GM23338 (cell line): ENCODE results near the gene ZFYVE26. TPM values are rescaled to one million over a fixed set of nuclear protein-coding genes. Genes with fewer than 3 reads are reported as not detected.

Experiments
- ATAC-seq: fragments of 200-7000 bp; cut with Tn5 transposase; 3 replicates; pipeline ENCODE4 v1.9.1; 2020
- DNase-seq: peaks from one replicate; pipeline ENCODE4 v3.0.0-alpha.2; 2015; ENCODE audit warnings: low spot score
- H2AFZ ChIP-seq: fragments of 200-600 bp; sonication (generic); 2 replicates; pipeline ENCODE4 v1.8.0; 2016; ENCODE audit warnings: antibody characterized with exemption, mild to moderate bottlenecking, moderate library complexity
- H3F3A ChIP-seq: fragments of 200-600 bp; sonication (generic); replicated peaks from 2 replicates; pipeline ENCODE4 v1.8.0; 2017; ENCODE audit warnings: antibody characterized with exemption, mixed run types, low read depth
- H3K27ac ChIP-seq: fragments of 200-600 bp; sonication (generic); 2 replicates; pipeline ENCODE4 v1.6.1; 2016; ENCODE audit warnings: low read depth
- H3K27me3 ChIP-seq: fragments of 200-600 bp; sonication (generic); 2 replicates; pipeline ENCODE4 v1.8.0; 2016; ENCODE audit warnings: mild to moderate bottlenecking, mixed run types, moderate library complexity; ENCODE audit not compliant: insufficient read depth
- H3K36me3 ChIP-seq: fragments of 200-600 bp; sonication (generic); 2 replicates; pipeline ENCODE4 v1.8.0; 2016; ENCODE audit warnings: mild to moderate bottlenecking; ENCODE audit not compliant: insufficient read depth
- H3K4me1 ChIP-seq: fragments of 200-600 bp; sonication (generic); 2 replicates; pipeline ENCODE4 v1.8.0; 2016; ENCODE audit warnings: mild to moderate bottlenecking, moderate library complexity; ENCODE audit not compliant: insufficient read depth
- H3K4me2 ChIP-seq: fragments of 200-600 bp; sonication (generic); 2 replicates; pipeline ENCODE4 v1.7.1; 2017; ENCODE audit warnings: mixed run types
- H3K4me3 ChIP-seq: fragments of 200-600 bp; sonication (generic); 2 replicates; pipeline ENCODE4 v1.6.1; 2016; ENCODE audit warnings: mixed run types
- H3K79me2 ChIP-seq: fragments of 200-600 bp; sonication (generic); replicated peaks from 2 replicates; pipeline ENCODE4 v1.8.0; 2017; ENCODE audit warnings: mild to moderate bottlenecking; ENCODE audit not compliant: insufficient read depth
- H3K9me2 ChIP-seq: fragments of 200-600 bp; sonication (generic); 2 replicates; pipeline ENCODE4 v1.8.0; 2017; ENCODE audit not compliant: insufficient read depth
- H4K20me1 ChIP-seq: fragments of 200-600 bp; sonication (generic); replicated peaks from 2 replicates; pipeline ENCODE4 v1.8.0; 2017; ENCODE audit warnings: mild to moderate bottlenecking; ENCODE audit not compliant: insufficient read depth
- H3K27ac Mint-ChIP-seq: 2 replicates; pipeline ENCODE4 v1.8.0; 2020; ENCODE audit warnings: inconsistent platforms, mild to moderate bottlenecking, moderate library complexity, mixed read lengths
- H3K27me3 Mint-ChIP-seq: 3 replicates; pipeline ENCODE4 v1.8.0; 2022; ENCODE audit warnings: low read depth, mild to moderate bottlenecking, moderate library complexity, mixed read lengths, inconsistent platforms; ENCODE audit not compliant: insufficient read depth, poor library complexity
- H3K36me3 Mint-ChIP-seq: 3 replicates; pipeline ENCODE4 v1.8.0; 2021; ENCODE audit warnings: low read depth, mild to moderate bottlenecking, inconsistent platforms, moderate library complexity, mixed read lengths
- H3K4me1 Mint-ChIP-seq: 3 replicates; pipeline ENCODE4 v1.8.0; 2020; ENCODE audit warnings: mild to moderate bottlenecking, inconsistent platforms, mixed read lengths
- H3K4me3 Mint-ChIP-seq: 3 replicates; pipeline ENCODE4 v1.8.0; 2021; ENCODE audit warnings: moderate library complexity, mild to moderate bottlenecking, inconsistent platforms, mixed read lengths
- H3K9me3 Mint-ChIP-seq: 3 replicates; pipeline ENCODE4 v1.8.0; 2020; ENCODE audit warnings: moderate library complexity, mild to moderate bottlenecking, inconsistent platforms, mixed read lengths
- CREB1 ChIP-seq: fragments of 250-450 bp; sonication (Bioruptor Pico); IDR thresholded peaks from 2 replicates; pipeline ENCODE4 v1.5.0; 2020; ENCODE audit warnings: low read depth, mild to moderate bottlenecking, moderate library complexity
- EZH2 ChIP-seq: fragments of 200-600 bp; sonication (generic); IDR thresholded peaks from one replicate; pipeline ENCODE4 v1.8.0; 2017; ENCODE audit warnings: antibody characterized with exemption, mild to moderate bottlenecking, low read depth; ENCODE audit not compliant: unreplicated experiment
- EZH2phosphoT487 ChIP-seq: fragments of 200-600 bp; sonication (generic); IDR thresholded peaks from one replicate; pipeline ENCODE4 v1.8.1; 2018; ENCODE audit warnings: antibody characterized with exemption; ENCODE audit not compliant: unreplicated experiment
- JUNB ChIP-seq: IDR thresholded peaks from one replicate; pipeline ENCODE4 v1.6.1; 2016; ENCODE audit warnings: antibody characterized with exemption; ENCODE audit not compliant: unreplicated experiment
- NANOG ChIP-seq: IDR thresholded peaks from 2 replicates; pipeline ENCODE4 v1.6.1; 2016; ENCODE audit warnings: antibody characterized with exemption, borderline replicate concordance
- POLR2AphosphoS5 ChIP-seq: IDR thresholded peaks from 2 replicates; pipeline ENCODE4 v1.6.1; 2016; ENCODE audit warnings: antibody characterized with exemption, low read depth
- STAT1 ChIP-seq: IDR thresholded peaks from one replicate; pipeline ENCODE4 v1.6.1; 2016; ENCODE audit warnings: antibody characterized with exemption; ENCODE audit not compliant: unreplicated experiment
- ZNF114 ChIP-seq: fragments of 250-450 bp; sonication (Bioruptor Pico); IDR thresholded peaks from 2 replicates; pipeline ENCODE4 v1.5.0; 2020; ENCODE audit warnings: mild to moderate bottlenecking, moderate library complexity
- ZNF331 ChIP-seq: fragments of 250-450 bp; sonication (Bioruptor Pico); IDR thresholded peaks from 2 replicates; pipeline ENCODE4 v1.5.0; 2020; ENCODE audit warnings: low read depth, mild to moderate bottlenecking, moderate library complexity
- polyA plus RNA-seq: library from polyadenylated mRNA; unstranded; fragments of >200 nt; fragmentation: Nextera tagmentation; extraction: Ambion mirVana; gene quantifications from 2 replicates; pipeline ENCODE4 v1.2.1, GENCODE V29; 2016
- total RNA-seq: library from RNA; depleted of rRNA; stranded (reverse); fragments of >200 nt; shearing (Covaris generic); gene quantifications from 2 replicates; pipeline ENCODE4 v1.2.3, GENCODE V29; 2014
- TF ChIP-seq, protein P1 (sequence below): IDR thresholded peaks from one replicate; pipeline ENCODE4 v1.6.1; 2018; ENCODE audit warnings: antibody characterized with exemption; ENCODE audit not compliant: unreplicated experiment
- TF ChIP-seq, protein P2 (sequence below): IDR thresholded peaks from 2 replicates; pipeline ENCODE4 v1.6.1; 2016; ENCODE audit warnings: antibody characterized with exemption
- TF ChIP-seq, protein P3 (sequence below): fragments of 250-450 bp; sonication (Bioruptor Pico); IDR thresholded peaks from 2 replicates; pipeline ENCODE4 v1.5.0; 2020; ENCODE audit warnings: mild to moderate bottlenecking, moderate library complexity
- TF ChIP-seq, protein P4 (sequence below), 2 experiments: fragments of 200-600 bp in 1 of 2; sonication (generic) in 1 of 2; conservative IDR thresholded peaks; 2 replicates each; pipeline versions ENCODE4 v1.5.1 to v1.6.1; 2016 to 2017; ENCODE audit warnings: antibody characterized with exemption in 2 of 2, low read depth in 2 of 2, mild to moderate bottlenecking in 2 of 2, moderate library complexity in 1 of 2

ZFYVE26 gene
- total and polyA plus RNA-seq, 2 experiments from 2014 or later, result 5.6 to 36.0 TPM

DNA sequence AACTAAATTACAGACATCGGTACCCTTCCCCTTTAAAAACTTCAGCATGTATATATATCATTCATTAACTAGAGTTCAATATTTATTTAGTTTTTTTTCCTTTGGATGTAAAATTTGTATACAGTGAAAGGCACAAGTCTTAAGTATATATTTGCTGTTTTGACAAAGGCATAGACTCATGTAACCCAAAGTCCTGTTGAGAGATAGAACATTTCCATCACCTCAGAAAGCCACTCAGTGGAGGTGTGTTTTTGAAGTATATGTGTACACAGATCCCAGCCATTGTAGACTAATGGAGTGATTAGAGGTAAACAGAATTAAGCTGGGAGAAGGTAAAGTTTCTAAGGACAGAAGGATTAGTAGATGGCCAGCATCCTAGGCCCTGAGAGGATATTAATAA is 99.3 kb downstream of the ZFYVE26 start:
- Mint-ChIP-seq H3K4me1 (no peaks in the 10 kb centered on the region; the same call in 2 of the 3 replicates), H3K9me3 (peaks cover 9% of the 10 kb centered on the region), H3K27ac (no peak overlapping the region), H3K27me3 (no peaks in the 10 kb centered on the region), H3K4me3 (no peak overlapping the region), H3K36me3 (no peaks in the 10 kb centered on the region)
- no peaks in the 10 kb centered on the region for H4K20me1 ChIP-seq
- ATAC-seq (no peak), DNase-seq (no peak)
- no peak overlapping the region for H3K27ac ChIP-seq
- no peak for TF ChIP-seq STAT1
- TF ChIP-seq, protein P1, sequence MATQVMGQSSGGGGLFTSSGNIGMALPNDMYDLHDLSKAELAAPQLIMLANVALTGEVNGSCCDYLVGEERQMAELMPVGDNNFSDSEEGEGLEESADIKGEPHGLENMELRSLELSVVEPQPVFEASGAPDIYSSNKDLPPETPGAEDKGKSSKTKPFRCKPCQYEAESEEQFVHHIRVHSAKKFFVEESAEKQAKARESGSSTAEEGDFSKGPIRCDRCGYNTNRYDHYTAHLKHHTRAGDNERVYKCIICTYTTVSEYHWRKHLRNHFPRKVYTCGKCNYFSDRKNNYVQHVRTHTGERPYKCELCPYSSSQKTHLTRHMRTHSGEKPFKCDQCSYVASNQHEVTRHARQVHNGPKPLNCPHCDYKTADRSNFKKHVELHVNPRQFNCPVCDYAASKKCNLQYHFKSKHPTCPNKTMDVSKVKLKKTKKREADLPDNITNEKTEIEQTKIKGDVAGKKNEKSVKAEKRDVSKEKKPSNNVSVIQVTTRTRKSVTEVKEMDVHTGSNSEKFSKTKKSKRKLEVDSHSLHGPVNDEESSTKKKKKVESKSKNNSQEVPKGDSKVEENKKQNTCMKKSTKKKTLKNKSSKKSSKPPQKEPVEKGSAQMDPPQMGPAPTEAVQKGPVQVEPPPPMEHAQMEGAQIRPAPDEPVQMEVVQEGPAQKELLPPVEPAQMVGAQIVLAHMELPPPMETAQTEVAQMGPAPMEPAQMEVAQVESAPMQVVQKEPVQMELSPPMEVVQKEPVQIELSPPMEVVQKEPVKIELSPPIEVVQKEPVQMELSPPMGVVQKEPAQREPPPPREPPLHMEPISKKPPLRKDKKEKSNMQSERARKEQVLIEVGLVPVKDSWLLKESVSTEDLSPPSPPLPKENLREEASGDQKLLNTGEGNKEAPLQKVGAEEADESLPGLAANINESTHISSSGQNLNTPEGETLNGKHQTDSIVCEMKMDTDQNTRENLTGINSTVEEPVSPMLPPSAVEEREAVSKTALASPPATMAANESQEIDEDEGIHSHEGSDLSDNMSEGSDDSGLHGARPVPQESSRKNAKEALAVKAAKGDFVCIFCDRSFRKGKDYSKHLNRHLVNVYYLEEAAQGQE, result no peak
- TF ChIP-seq CREB1, result no peak
- TF ChIP-seq, protein P2, sequence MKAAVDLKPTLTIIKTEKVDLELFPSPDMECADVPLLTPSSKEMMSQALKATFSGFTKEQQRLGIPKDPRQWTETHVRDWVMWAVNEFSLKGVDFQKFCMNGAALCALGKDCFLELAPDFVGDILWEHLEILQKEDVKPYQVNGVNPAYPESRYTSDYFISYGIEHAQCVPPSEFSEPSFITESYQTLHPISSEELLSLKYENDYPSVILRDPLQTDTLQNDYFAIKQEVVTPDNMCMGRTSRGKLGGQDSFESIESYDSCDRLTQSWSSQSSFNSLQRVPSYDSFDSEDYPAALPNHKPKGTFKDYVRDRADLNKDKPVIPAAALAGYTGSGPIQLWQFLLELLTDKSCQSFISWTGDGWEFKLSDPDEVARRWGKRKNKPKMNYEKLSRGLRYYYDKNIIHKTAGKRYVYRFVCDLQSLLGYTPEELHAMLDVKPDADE, result no peak
- TF ChIP-seq ZNF331 (CRISPR knock-in tag), result no peak
- no peak for TF ChIP-seq NANOG
- no peak for TF ChIP-seq ZNF114 (CRISPR knock-in tag)
- TF ChIP-seq, protein P3, sequence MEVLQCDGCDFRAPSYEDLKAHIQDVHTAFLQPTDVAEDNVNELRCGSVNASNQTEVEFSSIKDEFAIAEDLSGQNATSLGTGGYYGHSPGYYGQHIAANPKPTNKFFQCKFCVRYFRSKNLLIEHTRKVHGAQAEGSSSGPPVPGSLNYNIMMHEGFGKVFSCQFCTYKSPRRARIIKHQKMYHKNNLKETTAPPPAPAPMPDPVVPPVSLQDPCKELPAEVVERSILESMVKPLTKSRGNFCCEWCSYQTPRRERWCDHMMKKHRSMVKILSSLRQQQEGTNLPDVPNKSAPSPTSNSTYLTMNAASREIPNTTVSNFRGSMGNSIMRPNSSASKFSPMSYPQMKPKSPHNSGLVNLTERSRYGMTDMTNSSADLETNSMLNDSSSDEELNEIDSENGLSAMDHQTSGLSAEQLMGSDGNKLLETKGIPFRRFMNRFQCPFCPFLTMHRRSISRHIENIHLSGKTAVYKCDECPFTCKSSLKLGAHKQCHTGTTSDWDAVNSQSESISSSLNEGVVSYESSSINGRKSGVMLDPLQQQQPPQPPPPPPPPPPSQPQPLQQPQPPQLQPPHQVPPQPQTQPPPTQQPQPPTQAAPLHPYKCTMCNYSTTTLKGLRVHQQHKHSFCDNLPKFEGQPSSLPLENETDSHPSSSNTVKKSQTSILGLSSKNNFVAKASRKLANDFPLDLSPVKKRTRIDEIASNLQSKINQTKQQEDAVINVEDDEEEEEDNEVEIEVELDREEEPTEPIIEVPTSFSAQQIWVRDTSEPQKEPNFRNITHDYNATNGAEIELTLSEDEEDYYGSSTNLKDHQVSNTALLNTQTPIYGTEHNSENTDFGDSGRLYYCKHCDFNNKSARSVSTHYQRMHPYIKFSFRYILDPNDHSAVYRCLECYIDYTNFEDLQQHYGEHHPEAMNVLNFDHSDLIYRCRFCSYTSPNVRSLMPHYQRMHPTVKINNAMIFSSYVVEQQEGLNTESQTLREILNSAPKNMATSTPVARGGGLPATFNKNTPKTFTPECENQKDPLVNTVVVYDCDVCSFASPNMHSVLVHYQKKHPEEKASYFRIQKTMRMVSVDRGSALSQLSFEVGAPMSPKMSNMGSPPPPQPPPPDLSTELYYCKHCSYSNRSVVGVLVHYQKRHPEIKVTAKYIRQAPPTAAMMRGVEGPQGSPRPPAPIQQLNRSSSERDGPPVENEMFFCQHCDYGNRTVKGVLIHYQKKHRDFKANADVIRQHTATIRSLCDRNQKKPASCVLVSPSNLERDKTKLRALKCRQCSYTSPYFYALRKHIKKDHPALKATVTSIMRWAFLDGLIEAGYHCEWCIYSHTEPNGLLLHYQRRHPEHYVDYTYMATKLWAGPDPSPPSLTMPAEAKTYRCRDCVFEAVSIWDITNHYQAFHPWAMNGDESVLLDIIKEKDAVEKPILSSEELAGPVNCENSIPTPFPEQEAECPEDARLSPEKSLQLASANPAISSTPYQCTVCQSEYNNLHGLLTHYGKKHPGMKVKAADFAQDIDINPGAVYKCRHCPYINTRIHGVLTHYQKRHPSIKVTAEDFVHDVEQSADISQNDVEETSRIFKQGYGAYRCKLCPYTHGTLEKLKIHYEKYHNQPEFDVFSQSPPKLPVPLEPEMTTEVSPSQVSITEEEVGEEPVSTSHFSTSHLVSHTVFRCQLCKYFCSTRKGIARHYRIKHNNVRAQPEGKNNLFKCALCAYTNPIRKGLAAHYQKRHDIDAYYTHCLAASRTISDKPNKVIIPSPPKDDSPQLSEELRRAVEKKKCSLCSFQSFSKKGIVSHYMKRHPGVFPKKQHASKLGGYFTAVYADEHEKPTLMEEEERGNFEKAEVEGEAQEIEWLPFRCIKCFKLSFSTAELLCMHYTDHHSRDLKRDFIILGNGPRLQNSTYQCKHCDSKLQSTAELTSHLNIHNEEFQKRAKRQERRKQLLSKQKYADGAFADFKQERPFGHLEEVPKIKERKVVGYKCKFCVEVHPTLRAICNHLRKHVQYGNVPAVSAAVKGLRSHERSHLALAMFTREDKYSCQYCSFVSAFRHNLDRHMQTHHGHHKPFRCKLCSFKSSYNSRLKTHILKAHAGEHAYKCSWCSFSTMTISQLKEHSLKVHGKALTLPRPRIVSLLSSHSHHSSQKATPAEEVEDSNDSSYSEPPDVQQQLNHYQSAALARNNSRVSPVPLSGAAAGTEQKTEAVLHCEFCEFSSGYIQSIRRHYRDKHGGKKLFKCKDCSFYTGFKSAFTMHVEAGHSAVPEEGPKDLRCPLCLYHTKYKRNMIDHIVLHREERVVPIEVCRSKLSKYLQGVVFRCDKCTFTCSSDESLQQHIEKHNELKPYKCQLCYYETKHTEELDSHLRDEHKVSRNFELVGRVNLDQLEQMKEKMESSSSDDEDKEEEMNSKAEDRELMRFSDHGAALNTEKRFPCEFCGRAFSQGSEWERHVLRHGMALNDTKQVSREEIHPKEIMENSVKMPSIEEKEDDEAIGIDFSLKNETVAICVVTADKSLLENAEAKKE (CRISPR knock-in tag), result no peak
- no peak for TF ChIP-seq POLR2AphosphoS5
- TF ChIP-seq, protein P4, sequence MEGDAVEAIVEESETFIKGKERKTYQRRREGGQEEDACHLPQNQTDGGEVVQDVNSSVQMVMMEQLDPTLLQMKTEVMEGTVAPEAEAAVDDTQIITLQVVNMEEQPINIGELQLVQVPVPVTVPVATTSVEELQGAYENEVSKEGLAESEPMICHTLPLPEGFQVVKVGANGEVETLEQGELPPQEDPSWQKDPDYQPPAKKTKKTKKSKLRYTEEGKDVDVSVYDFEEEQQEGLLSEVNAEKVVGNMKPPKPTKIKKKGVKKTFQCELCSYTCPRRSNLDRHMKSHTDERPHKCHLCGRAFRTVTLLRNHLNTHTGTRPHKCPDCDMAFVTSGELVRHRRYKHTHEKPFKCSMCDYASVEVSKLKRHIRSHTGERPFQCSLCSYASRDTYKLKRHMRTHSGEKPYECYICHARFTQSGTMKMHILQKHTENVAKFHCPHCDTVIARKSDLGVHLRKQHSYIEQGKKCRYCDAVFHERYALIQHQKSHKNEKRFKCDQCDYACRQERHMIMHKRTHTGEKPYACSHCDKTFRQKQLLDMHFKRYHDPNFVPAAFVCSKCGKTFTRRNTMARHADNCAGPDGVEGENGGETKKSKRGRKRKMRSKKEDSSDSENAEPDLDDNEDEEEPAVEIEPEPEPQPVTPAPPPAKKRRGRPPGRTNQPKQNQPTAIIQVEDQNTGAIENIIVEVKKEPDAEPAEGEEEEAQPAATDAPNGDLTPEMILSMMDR (conservative IDR thresholded peaks at IDR 0.05; ENCODE audit: low read depth in 2 of 2), result no peak
- no peak for TF ChIP-seq JUNB
- TF ChIP-seq EZH2, result no peak
- TF ChIP-seq EZH2phosphoT487, result no peak
- no peak overlapping the region for H3K4me3 ChIP-seq
- H2AFZ ChIP-seq, result no peak overlapping the region
- no peaks in the 10 kb centered on the region for H3F3A ChIP-seq
- H3K4me2 ChIP-seq, result no peak overlapping the region
- no peaks in the 10 kb centered on the region for H3K27me3 ChIP-seq
- H3K79me2 ChIP-seq, result no peaks in the 10 kb centered on the region
- H3K4me1 ChIP-seq, result no peaks in the 10 kb centered on the region
- H3K36me3 ChIP-seq, result no peaks in the 10 kb centered on the region
- H3K9me2 ChIP-seq, result no peaks in the 10 kb centered on the region; the same call in 1 of the 2 replicates
